ENCODE results near the gene ATG2B.

ATG2B gene

GRCh38 chr14:96362965-96363750 lies at the start of gene ATG2B, which contains the start of gene GSKIP:
Gene ATG2B (minus strand): TSS chr14:96363341. CDS start chr14:96362976, 365 bp downstream.
Gene GSKIP (plus strand): TSS chr14:96363526. CDS start chr14:96382248, 18,722 bp downstream.
- peak; percentile 96 for DNase-seq

- no peak for DNase-seq
Observed at GRCh38 chr14:96410119-96410518, 47.0 kb upstream of the ATG2B start.

GRCh38 chr14:96409701-96410100 lies 46.6 kb upstream of the ATG2B start:
- DNase-seq: no peak

- DNase-seq: no peak
Observed at GRCh38 chr14:96408608-96409007, 45.5 kb upstream of the ATG2B start.

GRCh38 chr14:96407935-96408570 lies 44.9 kb upstream of the ATG2B start:
- DNase-seq: no peak

GRCh38 chr14:96405677-96406076 lies 42.5 kb upstream of the ATG2B start:
- no peak for DNase-seq

GRCh38 chr14:96403409-96403808 lies 40.3 kb upstream of the ATG2B start:
- DNase-seq: no peak

GRCh38 chr14:96400495-96400894 lies 37.4 kb upstream of the ATG2B start:
- DNase-seq: no peak

- DNase-seq: no peak
Observed at GRCh38 chr14:96399405-96399804, 36.3 kb upstream of the ATG2B start.

- DNase-seq: no peak
Observed at GRCh38 chr14:96398921-96399320, 35.8 kb upstream of the ATG2B start.

- no peak for DNase-seq
Observed at GRCh38 chr14:96398432-96398831, 35.3 kb upstream of the ATG2B start.

GRCh38 chr14:96394047-96394815 lies 31.1 kb upstream of the ATG2B start:
- no peak for DNase-seq

- DNase-seq: no peak
Observed at GRCh38 chr14:96393071-96393691, 30.0 kb upstream of the ATG2B start.

GRCh38 chr14:96391293-96392118 lies 28.4 kb upstream of the ATG2B start:
- DNase-seq: peak; percentile 99

- no peak for DNase-seq
Observed at GRCh38 chr14:96390965-96391292, 27.8 kb upstream of the ATG2B start.

GRCh38 chr14:96385385-96385784 lies 22.2 kb upstream of the ATG2B start:
- DNase-seq: no peak

- no peak for DNase-seq
Observed at GRCh38 chr14:96384740-96385139, 21.6 kb upstream of the ATG2B start.

GRCh38 chr14:96384053-96384452 lies 20.9 kb upstream of the ATG2B start:
- DNase-seq: no peak

GRCh38 chr14:96383445-96383844 lies 20.3 kb upstream of the ATG2B start:
- DNase-seq: no peak

- DNase-seq: no peak
Observed at GRCh38 chr14:96380735-96381134, 17.6 kb upstream of the ATG2B start.

GRCh38 chr14:96376093-96376492 lies 13.0 kb upstream of the ATG2B start:
- DNase-seq: no peak

GRCh38 chr14:96373538-96373937 lies 10.4 kb upstream of the ATG2B start:
- DNase-seq: no peak
